ENCODE results near the gene CAMSAP1.

CAMSAP1 gene

GRCh38 chr9:135840107-135840506, 67.2 kb downstream of the CAMSAP1 start:
- peaks cover 0 to 12% (median 8%) of the 10 kb centered on the region in 10 experiments; a peak in 6 of 20 replicates for H3K4me1 ChIP-seq
- TF ChIP-seq Cebpa-rat (IDR thresholded peaks at IDR 0.05), result no peak
- peaks cover 65 to 93% (median 78%) of the 10 kb centered on the region in 11 experiments for H3K36me3 ChIP-seq
- H4K20me1 ChIP-seq, result peaks cover 18 to 79% (median 47%) of the 10 kb centered on the region in 11 experiments; a peak in 19 of 22 replicates
- no peak overlapping the region for H3K4me2 ChIP-seq
- H3K4me3 ChIP-seq, result no peak overlapping the region
- H3K9ac ChIP-seq, result no peak overlapping the region
- H3K27ac ChIP-seq, result no peak overlapping the region
- H3K9me3 ChIP-seq (replicated peaks in 1 of 11), result peaks cover 14 to 44% (median 18%) of the 10 kb centered on the region in 11 experiments
- no peaks in the 10 kb centered on the region for H3K27me3 ChIP-seq

- Histone ChIP-seq H3K4me3 (no peak overlapping the region), H3K36me3 (peaks cover 65 to 93% (median 79%) of the 10 kb centered on the region in 11 experiments), H3K27me3 (no peaks in the 10 kb centered on the region), H3K4me2 (peak overlapping the region in 2 of 11 experiments; percentile 4 to 7; a peak in 4 of 22 replicates), H3K4me1 (peaks cover 0 to 12% (median 8%) of the 10 kb centered on the region in 10 experiments; a peak in 6 of 20 replicates), H3K9me3 (replicated peaks in 1 of 11) (peaks cover 8 to 43% (median 12%) of the 10 kb centered on the region in 11 experiments), H4K20me1 (peaks cover 24 to 85% (median 53%) of the 10 kb centered on the region in 11 experiments; a peak in 19 of 22 replicates), H3K9ac (no peak overlapping the region), H3K27ac (no peak overlapping the region)
- no peak for TF ChIP-seq Cebpa-rat (IDR thresholded peaks at IDR 0.05)
Observed at GRCh38 chr9:135839516-135839915, 67.8 kb downstream of the CAMSAP1 start.

DNA sequence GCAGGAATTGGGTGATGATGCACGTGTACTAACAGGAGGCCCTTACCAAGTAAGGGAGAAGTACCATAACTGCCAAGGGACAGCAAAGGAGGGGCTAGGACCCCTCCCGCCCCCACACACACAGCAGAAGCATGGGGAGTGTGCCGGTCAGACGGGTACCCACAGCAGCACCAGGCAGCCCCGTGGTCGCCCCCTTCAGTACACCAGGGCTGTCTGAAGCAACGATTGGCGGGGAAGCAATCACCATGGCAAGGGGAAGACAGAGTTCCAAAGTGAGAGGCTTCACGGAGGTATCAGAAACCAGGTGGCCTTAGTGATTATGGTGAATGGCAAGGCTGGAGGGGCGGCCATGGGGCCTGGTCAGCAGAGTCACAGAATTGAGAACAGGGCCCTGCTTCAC, 72.2 kb downstream of the CAMSAP1 start:
- Histone ChIP-seq H3K4me2 (no peak overlapping the region), H4K20me1 (peaks cover 18 to 98% (median 50%) of the 10 kb centered on the region in 11 experiments; a peak in 20 of 22 replicates), H3K4me3 (no peak overlapping the region), H3K27me3 (no peaks in the 10 kb centered on the region), H3K9ac (no peak overlapping the region), H3K27ac (no peak overlapping the region), H3K36me3 (peaks cover 49 to 73% (median 62%) of the 10 kb centered on the region in 11 experiments), H3K9me3 (replicated peaks in 1 of 11) (peaks cover 0 to 30% (median 4%) of the 10 kb centered on the region in 11 experiments; a peak in 9 of 22 replicates), H3K4me1 (peaks cover 0 to 19% (median 10%) of the 10 kb centered on the region in 10 experiments; a peak in 12 of 20 replicates)
- no peak for TF ChIP-seq Cebpa-rat (IDR thresholded peaks at IDR 0.05)

GRCh38 chr9:135833864-135834263, 73.5 kb downstream of the CAMSAP1 start:
- no peak overlapping the region for H3K4me3 ChIP-seq
- peaks cover 5 to 29% (median 10%) of the 10 kb centered on the region in 11 experiments; a peak in 20 of 22 replicates for H3K9me3 ChIP-seq (replicated peaks in 1 of 11)
- peaks cover 7 to 96% (median 40%) of the 10 kb centered on the region in 11 experiments; a peak in 19 of 22 replicates for H4K20me1 ChIP-seq
- H3K4me1 ChIP-seq, result peaks cover 0 to 22% (median 0%) of the 10 kb centered on the region in 10 experiments; a peak in 6 of 20 replicates
- no peaks in the 10 kb centered on the region for H3K27me3 ChIP-seq
- no peak for TF ChIP-seq Cebpa-rat (IDR thresholded peaks at IDR 0.05)
- H3K27ac ChIP-seq, result no peak overlapping the region
- H3K36me3 ChIP-seq, result peaks cover 43 to 73% (median 61%) of the 10 kb centered on the region in 11 experiments
- H3K9ac ChIP-seq, result no peak overlapping the region
- H3K4me2 ChIP-seq, result no peak overlapping the region

DNA sequence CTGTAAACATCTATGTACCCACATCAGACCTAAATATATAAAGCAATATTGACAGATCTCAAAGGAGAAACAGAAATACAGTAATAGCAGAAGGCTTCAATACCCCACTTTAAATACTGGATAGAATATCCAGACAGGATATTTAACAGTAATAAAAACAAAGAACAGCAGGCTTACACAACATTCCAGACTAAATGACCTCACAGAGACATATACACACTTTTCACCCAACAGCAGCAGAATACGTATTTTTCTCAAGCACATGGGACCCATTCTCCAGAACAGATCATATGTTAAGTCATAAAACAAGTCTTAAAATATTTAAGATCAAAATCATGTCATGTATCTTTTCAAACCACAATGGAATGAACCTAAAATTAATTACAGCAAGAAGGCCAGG, 76.8 kb downstream of the CAMSAP1 start:
- peak overlapping the region in 2 of 11 experiments; percentile 17 to 24; a peak in 4 of 22 replicates for H3K4me2 ChIP-seq
- no peaks in the 10 kb centered on the region for H3K27me3 ChIP-seq
- no peak overlapping the region for H3K27ac ChIP-seq
- peaks cover 56 to 82% (median 72%) of the 10 kb centered on the region in 11 experiments for H3K36me3 ChIP-seq
- H4K20me1 ChIP-seq, result peaks cover 24 to 94% (median 50%) of the 10 kb centered on the region in 11 experiments; a peak in 20 of 22 replicates
- H3K4me3 ChIP-seq, result no peak overlapping the region
- H3K9ac ChIP-seq, result no peak overlapping the region
- peaks cover 8 to 31% (median 13%) of the 10 kb centered on the region in 11 experiments; a peak in 20 of 22 replicates for H3K9me3 ChIP-seq (replicated peaks in 1 of 11)
- H3K4me1 ChIP-seq, result peaks cover 0 to 22% (median 0%) of the 10 kb centered on the region in 10 experiments; a peak in 6 of 20 replicates
- no peak for TF ChIP-seq Cebpa-rat (IDR thresholded peaks at IDR 0.05)

DNA sequence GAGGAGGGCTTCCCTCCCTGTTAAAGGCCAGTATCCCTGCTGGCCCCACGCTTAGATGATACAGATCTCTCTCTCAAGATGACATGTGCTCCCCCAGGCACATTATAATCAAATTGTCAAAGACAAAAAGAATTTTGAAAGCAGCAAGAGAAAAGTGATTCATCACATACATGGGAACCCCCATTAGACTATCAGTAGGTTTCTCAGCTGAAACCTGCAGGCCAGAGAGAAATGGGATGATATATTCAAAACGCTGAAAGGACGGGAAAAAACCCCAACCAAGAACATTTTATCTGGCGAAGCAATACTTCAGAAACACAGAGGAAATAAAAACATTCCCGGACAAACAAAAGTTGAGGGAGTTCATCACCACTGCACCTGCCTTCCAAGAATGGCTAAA, 78.7 kb downstream of the CAMSAP1 start:
- Histone ChIP-seq H4K20me1 (peaks cover 20 to 90% (median 50%) of the 10 kb centered on the region in 11 experiments), H3K27me3 (no peaks in the 10 kb centered on the region), H3K4me1 (peaks cover 0 to 19% (median 0%) of the 10 kb centered on the region in 10 experiments; a peak in 6 of 20 replicates), H3K27ac (no peak overlapping the region), H3K4me2 (no peak overlapping the region), H3K36me3 (peaks cover 50 to 82% (median 72%) of the 10 kb centered on the region in 11 experiments), H3K9me3 (replicated peaks in 1 of 11) (peaks cover 8 to 21% (median 12%) of the 10 kb centered on the region in 11 experiments; a peak in 20 of 22 replicates), H3K9ac (no peak overlapping the region), H3K4me3 (no peak overlapping the region)
- no peak for TF ChIP-seq Cebpa-rat (IDR thresholded peaks at IDR 0.05)

GRCh38 chr9:135827866-135828580, 79.3 kb downstream of the CAMSAP1 start:
- Histone ChIP-seq H3K4me1 (peaks cover 0 to 19% (median 0%) of the 10 kb centered on the region in 10 experiments; a peak in 6 of 20 replicates), H3K4me2 (no peak overlapping the region), H3K4me3 (no peak overlapping the region), H3K9me3 (replicated peaks in 1 of 11) (peaks cover 8 to 20% (median 12%) of the 10 kb centered on the region in 11 experiments; a peak in 20 of 22 replicates), H3K27ac (no peak overlapping the region), H4K20me1 (peaks cover 20 to 86% (median 48%) of the 10 kb centered on the region in 11 experiments), H3K36me3 (peaks cover 53 to 83% (median 73%) of the 10 kb centered on the region in 11 experiments), H3K9ac (no peak overlapping the region), H3K27me3 (no peaks in the 10 kb centered on the region)
- TF ChIP-seq Cebpa-rat (IDR thresholded peaks at IDR 0.05), result no peak

GRCh38 chr9:135827301-135827700, 80.0 kb downstream of the CAMSAP1 start:
- Histone ChIP-seq H3K4me3 (no peak overlapping the region), H3K9me3 (replicated peaks in 1 of 11) (peaks cover 8 to 20% (median 12%) of the 10 kb centered on the region in 11 experiments; a peak in 20 of 22 replicates), H3K27me3 (no peaks in the 10 kb centered on the region), H4K20me1 (peaks cover 20 to 86% (median 54%) of the 10 kb centered on the region in 11 experiments), H3K9ac (no peak overlapping the region), H3K4me1 (peaks cover 0 to 19% (median 0%) of the 10 kb centered on the region in 10 experiments; a peak in 6 of 20 replicates), H3K36me3 (peaks cover 60 to 91% (median 80%) of the 10 kb centered on the region in 11 experiments), H3K4me2 (no peak overlapping the region), H3K27ac (no peak overlapping the region)
- TF ChIP-seq Cebpa-rat (IDR thresholded peaks at IDR 0.05), result no peak

DNA sequence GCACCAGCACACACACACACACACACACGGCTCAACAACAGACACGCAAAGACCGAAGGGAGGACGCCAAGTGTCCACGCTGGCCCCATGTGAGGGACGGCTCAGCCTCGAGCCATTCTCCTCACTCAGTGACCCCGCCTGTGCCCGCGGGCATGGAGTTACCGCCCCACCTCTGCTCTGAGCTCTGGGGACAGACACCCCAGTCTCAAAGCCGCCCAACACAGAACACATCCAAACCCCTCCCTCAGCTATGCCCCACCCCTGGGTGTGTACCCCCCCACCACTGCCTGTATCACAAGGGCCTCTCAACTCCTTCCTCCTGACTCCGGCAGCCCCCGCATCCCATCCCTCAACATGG, 81.2 kb downstream of the CAMSAP1 start:
- no peak for TF ChIP-seq Cebpa-rat (IDR thresholded peaks at IDR 0.05)
- Histone ChIP-seq H3K36me3 (peaks cover 71 to 100% (median 91%) of the 10 kb centered on the region in 11 experiments), H4K20me1 (peaks cover 20 to 86% (median 53%) of the 10 kb centered on the region in 11 experiments; a peak in 21 of 22 replicates), H3K4me2 (no peak overlapping the region), H3K27ac (no peak overlapping the region), H3K4me3 (no peak overlapping the region), H3K9ac (no peak overlapping the region), H3K4me1 (peaks cover 0 to 18% (median 0%) of the 10 kb centered on the region in 10 experiments; a peak in 6 of 20 replicates), H3K27me3 (no peaks in the 10 kb centered on the region), H3K9me3 (replicated peaks in 1 of 11) (peaks cover 8 to 18% (median 12%) of the 10 kb centered on the region in 11 experiments; a peak in 20 of 22 replicates)
